OCI-LY3 (cell line): ENCODE data around the gene COL4A5.

Experiments used
- CTCF ChIP-seq: fragments of 200-600, 300-600 bp; sonication (generic); IDR thresholded peaks from 2 replicates; pipeline ENCODE4 v1.5.1; 2014; ENCODE audit warnings: antibody characterized with exemption, low read length, low read depth
- EZH2phosphoT487 ChIP-seq: fragments of 200-600 bp; shearing (Covaris generic); IDR thresholded peaks from 2 replicates; pipeline ENCODE4 v1.6.1; 2018; ENCODE audit warnings: antibody characterized with exemption, mixed run types, low read depth

GRCh38 chrX:108439426-108439942 lies at the start of gene COL4A5:
- no peak for TF ChIP-seq CTCF
- TF ChIP-seq EZH2phosphoT487, result no peak
